Sigmoid colon (tissue), 4 donors: ENCODE measurements around the gene TOM1L2.

Experiments
- EP300 ChIP-seq, 4 donors: sonication (generic); formaldehyde crosslinking; IDR thresholded peaks; one replicate each; pipeline ENCODE4 v1.6.1; 2017; ENCODE audit warnings: antibody characterized with exemption in 4 of 4
- POLR2A ChIP-seq, 2 donors: fragments of 450-650 bp; IDR thresholded peaks; one replicate each; pipeline ENCODE4 v1.6.1; 2016; ENCODE audit warnings: antibody characterized with exemption in 2 of 2, mild to moderate bottlenecking in 2 of 2, moderate library complexity in 2 of 2
- POLR2AphosphoS5 ChIP-seq, 4 donors: sonication (generic); formaldehyde crosslinking; IDR thresholded peaks; one replicate each; pipeline ENCODE4 v1.6.1; 2017; ENCODE audit warnings: antibody characterized with exemption in 4 of 4
- TF ChIP-seq, protein P1 (sequence below), 4 experiments: fragments of 450-650 bp in 3 of 4; fragments of 200-600 bp in 1 of 4; IDR thresholded peaks; one replicate each; pipeline ENCODE4 v1.5.1; 2016 to 2019; ENCODE audit warnings: antibody characterized with exemption in 4 of 4, mild to moderate bottlenecking in 3 of 4, moderate library complexity in 2 of 4

DNA sequence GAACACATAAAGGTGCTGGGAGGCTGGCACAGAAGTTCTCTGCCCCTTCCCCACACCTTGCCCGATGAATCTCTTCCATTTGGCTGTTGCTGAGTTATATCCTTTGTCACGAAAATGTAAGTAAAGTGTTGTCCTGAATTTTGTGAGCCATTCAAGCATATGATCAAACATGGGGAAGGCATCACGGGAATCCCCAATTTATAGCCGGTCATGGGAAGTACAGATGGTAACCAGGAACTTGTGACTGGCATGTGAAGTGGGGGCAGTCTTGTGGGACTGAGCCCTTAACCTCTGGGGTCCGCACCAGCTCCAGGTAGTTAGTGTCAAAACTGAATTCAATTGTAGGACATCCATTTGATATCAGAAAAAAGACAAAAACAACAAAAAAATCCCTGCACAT is 13.2 kb downstream of the TOM1L2 start:
- TF ChIP-seq, protein P1, sequence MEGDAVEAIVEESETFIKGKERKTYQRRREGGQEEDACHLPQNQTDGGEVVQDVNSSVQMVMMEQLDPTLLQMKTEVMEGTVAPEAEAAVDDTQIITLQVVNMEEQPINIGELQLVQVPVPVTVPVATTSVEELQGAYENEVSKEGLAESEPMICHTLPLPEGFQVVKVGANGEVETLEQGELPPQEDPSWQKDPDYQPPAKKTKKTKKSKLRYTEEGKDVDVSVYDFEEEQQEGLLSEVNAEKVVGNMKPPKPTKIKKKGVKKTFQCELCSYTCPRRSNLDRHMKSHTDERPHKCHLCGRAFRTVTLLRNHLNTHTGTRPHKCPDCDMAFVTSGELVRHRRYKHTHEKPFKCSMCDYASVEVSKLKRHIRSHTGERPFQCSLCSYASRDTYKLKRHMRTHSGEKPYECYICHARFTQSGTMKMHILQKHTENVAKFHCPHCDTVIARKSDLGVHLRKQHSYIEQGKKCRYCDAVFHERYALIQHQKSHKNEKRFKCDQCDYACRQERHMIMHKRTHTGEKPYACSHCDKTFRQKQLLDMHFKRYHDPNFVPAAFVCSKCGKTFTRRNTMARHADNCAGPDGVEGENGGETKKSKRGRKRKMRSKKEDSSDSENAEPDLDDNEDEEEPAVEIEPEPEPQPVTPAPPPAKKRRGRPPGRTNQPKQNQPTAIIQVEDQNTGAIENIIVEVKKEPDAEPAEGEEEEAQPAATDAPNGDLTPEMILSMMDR (IDR thresholded peaks at IDR 0.05): no peak
- TF ChIP-seq POLR2A (IDR thresholded peaks at IDR 0.05) (no peak), POLR2AphosphoS5 (IDR thresholded peaks at IDR 0.05) (no peak), EP300 (IDR thresholded peaks at IDR 0.05) (no peak)
